GM12878 (cell line): ENCODE data around the gene TNFAIP8L2. TPM values are rescaled to one million over a fixed set of nuclear protein-coding genes. Genes with fewer than 3 reads are reported as not detected.
A peak's percentile ranks its signal among the peaks of the same experiment; 100 is the strongest.

Experiments
- ATAC-seq: fragments of 200-7000 bp; cut with Tn5 transposase; 3 replicates; pipeline ENCODE4 v1.9.1; 2020; ENCODE audit warnings: mild to moderate bottlenecking, moderate library complexity
- BruUV-seq: library from RNA; stranded (reverse); fragments of 400-500 nt; replicated peaks from 2 replicates; lab custom pipeline; 2021; lab: Mats Ljungman, UMichigan
- CTCF ChIA-PET: fragments of 300-600 bp; sonication (Branson Sonifier 250); formaldehyde crosslinking; extraction: SDS; loops from one replicate; lab custom pipeline; 2021; ENCODE audit warnings: inconsistent platforms; lab: Yijun Ruan, JAX
- POLR2A ChIA-PET: fragments of 350-600 bp; formaldehyde crosslinking; extraction: SDS; loops from one replicate; lab custom pipeline; 2021; ENCODE audit warnings: inconsistent platforms; lab: Charles Lee
- RAD21 ChIA-PET: fragments of 300-600 bp; sonication (Branson Sonifier 250); formaldehyde crosslinking; loops from one replicate; lab custom pipeline; 2023; ENCODE audit warnings: antibody characterized with exemption; ENCODE audit not compliant: unreplicated experiment; lab: Charles Lee
- SMC1A ChIA-PET: fragments of 300-600 bp; sonication (Branson Sonifier 250); formaldehyde crosslinking; loops from one replicate; lab custom pipeline; 2023; ENCODE audit not compliant: unreplicated experiment, uncharacterized antibody; lab: Charles Lee
- DNase-seq: peaks from one replicate; pipeline ENCODE4 v3.0.0-alpha.2; 2011; ENCODE audit warnings: low read depth, low spot score
- FAIRE-seq: peaks from 3 replicates; lab custom pipeline; 2011; peaks lifted over from hg19 to GRCh38; lab: Jason Lieb, UNC
- H2AFZ ChIP-seq: 2 replicates; pipeline ENCODE4 v1.6.0; 2011; ENCODE audit warnings: low read depth, low read length, control low read depth; ENCODE audit not compliant: control insufficient read depth
- H3K27ac ChIP-seq: 2 replicates; pipeline ENCODE4 v1.5.1; 2011; ENCODE audit warnings: control low read depth; ENCODE audit not compliant: control insufficient read depth, insufficient read depth
- H3K27me3 ChIP-seq, 2 experiments: replicated peaks in 1 of 2; 2 replicates each; pipeline versions ENCODE4 v1.6.0 to v1.6.1; 2011; ENCODE audit warnings: low read length in 1 of 2; ENCODE audit not compliant: control insufficient read depth in 2 of 2, insufficient read depth in 2 of 2
- H3K36me3 ChIP-seq, 2 experiments: 2 replicates each; pipeline ENCODE4 v1.5.1; 2011; ENCODE audit warnings: low read length in 1 of 2; ENCODE audit not compliant: control insufficient read depth in 2 of 2, insufficient read depth in 2 of 2
- H3K4me1 ChIP-seq: 2 replicates; pipeline ENCODE4 v1.6.1; 2011; ENCODE audit warnings: mild to moderate bottlenecking, low read length, moderate library complexity, mixed read lengths; ENCODE audit not compliant: control insufficient read depth, insufficient read depth
- H3K4me2 ChIP-seq: 2 replicates; pipeline ENCODE4 v1.6.0; 2011; ENCODE audit warnings: control low read depth; ENCODE audit not compliant: control insufficient read depth, insufficient read depth
- H3K4me3 ChIP-seq: fragments of 200-600 bp; sonication (generic); 2 replicates; pipeline ENCODE4 v1.5.1; 2016
- H3K79me2 ChIP-seq: 2 replicates; pipeline ENCODE4 v1.6.0; 2011; ENCODE audit warnings: low read length; ENCODE audit not compliant: control insufficient read depth, insufficient read depth
- H3K9ac ChIP-seq: 2 replicates; pipeline ENCODE4 v1.8.0; 2011; ENCODE audit warnings: low read length, control low read depth, mixed read lengths; ENCODE audit not compliant: control insufficient read depth, insufficient read depth
- H3K9me3 ChIP-seq: replicated peaks from 3 replicates; pipeline ENCODE4 v1.5.1; 2011; ENCODE audit warnings: mild to moderate bottlenecking, low read length; ENCODE audit not compliant: control insufficient read depth, insufficient read depth
- H4K20me1 ChIP-seq: 2 replicates; pipeline ENCODE4 v1.6.0; 2011; ENCODE audit not compliant: control insufficient read depth, insufficient read depth
- ATF2 ChIP-seq: IDR thresholded peaks from 2 replicates; pipeline ENCODE4 v1.6.1; 2012; ENCODE audit warnings: low read length, inconsistent platforms
- FOXM1 ChIP-seq: IDR thresholded peaks from 2 replicates; pipeline ENCODE4 v1.6.1; 2012; ENCODE audit warnings: low read depth, mild to moderate bottlenecking, inconsistent platforms, low read length, moderate library complexity
- GABPA ChIP-seq: IDR thresholded peaks from 2 replicates; pipeline ENCODE4 v1.6.1; 2014; ENCODE audit warnings: antibody characterized with exemption, low read depth, mild to moderate bottlenecking, inconsistent platforms
- NRF1 ChIP-seq: conservative IDR thresholded peaks from 2 replicates; pipeline ENCODE4 v1.6.1; 2011; ENCODE audit warnings: mild to moderate bottlenecking, low read depth, low read length, improper control_type of control experiment
- RAD51 ChIP-seq: fragments of 450-650 bp; IDR thresholded peaks from 2 replicates; pipeline ENCODE4 v1.6.1; 2016; ENCODE audit warnings: moderate library complexity, mild to moderate bottlenecking, inconsistent platforms
- RFX5 ChIP-seq: IDR thresholded peaks from 2 replicates; pipeline ENCODE4 v1.6.1; 2011; ENCODE audit warnings: low read depth, low read length, improper control_type of control experiment
- SIX5 ChIP-seq: IDR thresholded peaks from 2 replicates; pipeline ENCODE4 v1.6.1; 2011; ENCODE audit warnings: mild to moderate bottlenecking, low read depth, low read length, moderate library complexity; ENCODE audit not compliant: severe bottlenecking
- SMAD1 ChIP-seq: fragments of 450-650 bp; IDR thresholded peaks from 2 replicates; pipeline ENCODE4 v1.6.1; 2018; ENCODE audit warnings: mild to moderate bottlenecking, low read depth; ENCODE audit not compliant: partially characterized antibody
- TCF3 ChIP-seq: IDR thresholded peaks from 2 replicates; pipeline ENCODE4 v1.6.1; 2012; ENCODE audit warnings: low read depth, mild to moderate bottlenecking, low read length, borderline replicate concordance; ENCODE audit not compliant: insufficient read depth
- WGBS: methylation state at CpG from one replicate; pipeline ENCODE4 v1.1.6; 2016; ENCODE audit warnings: low lambda C conversion rate; ENCODE audit not compliant: insufficient replicate concordance, insufficient coverage; ENCODE audit errors: missing lambda C conversion rate; 5-methylcytosine and 5-hydroxymethylcytosine counted together
- in situ Hi-C: fragments of 300-500 bp; cut with MboI; formaldehyde crosslinking; loops from 9 replicates; pipeline ENCODE4 v1.14.3; 2018; ENCODE audit warnings: mixed read lengths
- intact Hi-C: fragments of 100-400 bp; cut with micrococcal nuclease; formaldehyde crosslinking; loops from one replicate; pipeline ENCODE4 v1.14.2; 2022; ENCODE audit not compliant: unreplicated experiment
- polyA plus RNA-seq, 11 experiments: library from polyadenylated mRNA; depleted of rRNA in 4 of 11; unstranded in 6 of 11; stranded (reverse) in 5 of 11; fragments of >200 nt; fragmentation: Nextera tagmentation in 4 of 11; fragmentation: Illumina TruSeq in 1 of 11; extraction: Ambion mirVana in 4 of 11; extraction: Trizol in 1 of 11; gene quantifications; 1 replicate in 1 of 11; 2 replicates in 10 of 11; pipeline versions ENCODE4 v1.2.1 to v1.2.3, GENCODE V29; 2011 to 2016; ENCODE audit warnings: inconsistent platforms in 2 of 11, missing spikeins in 2 of 11, low read depth in 1 of 11
- total RNA-seq, 4 experiments: library from RNA; depleted of rRNA in 3 of 4; stranded (reverse); fragments of >200 nt in 3 of 4; fragmentation: Illumina TruSeq in 1 of 4; extraction: Trizol in 1 of 4; gene quantifications; 2 replicates each; pipeline versions ENCODE4 v1.2.1 to v1.2.3, GENCODE V29; 2013 to 2021
- TF ChIP-seq, protein P1 (sequence below): fragments of 450-650 bp; IDR thresholded peaks from 2 replicates; pipeline ENCODE4 v1.6.1; 2018; ENCODE audit warnings: mild to moderate bottlenecking, low read depth, moderate library complexity; ENCODE audit not compliant: partially characterized antibody
- TF ChIP-seq, protein P2 (sequence below): fragments of 450-650 bp; IDR thresholded peaks from 2 replicates; pipeline ENCODE4 v1.6.1; 2016; ENCODE audit warnings: mild to moderate bottlenecking

The TNFAIP8L2 gene
- total and polyA plus RNA-seq, 10 of the 15 experiments (the other 5 are each of a cell fraction or from before 2014, with no cell fraction given): 5.4 to 26.3 (median 14.2) TPM

GRCh38 chr1:151130987-151131586 lies 25.4 kb upstream of the TNFAIP8L2 start (continued):
- TF ChIP-seq RAD51: no peak
- TF ChIP-seq SIX5: no peak
- no peak for TF ChIP-seq ATF2

DNA sequence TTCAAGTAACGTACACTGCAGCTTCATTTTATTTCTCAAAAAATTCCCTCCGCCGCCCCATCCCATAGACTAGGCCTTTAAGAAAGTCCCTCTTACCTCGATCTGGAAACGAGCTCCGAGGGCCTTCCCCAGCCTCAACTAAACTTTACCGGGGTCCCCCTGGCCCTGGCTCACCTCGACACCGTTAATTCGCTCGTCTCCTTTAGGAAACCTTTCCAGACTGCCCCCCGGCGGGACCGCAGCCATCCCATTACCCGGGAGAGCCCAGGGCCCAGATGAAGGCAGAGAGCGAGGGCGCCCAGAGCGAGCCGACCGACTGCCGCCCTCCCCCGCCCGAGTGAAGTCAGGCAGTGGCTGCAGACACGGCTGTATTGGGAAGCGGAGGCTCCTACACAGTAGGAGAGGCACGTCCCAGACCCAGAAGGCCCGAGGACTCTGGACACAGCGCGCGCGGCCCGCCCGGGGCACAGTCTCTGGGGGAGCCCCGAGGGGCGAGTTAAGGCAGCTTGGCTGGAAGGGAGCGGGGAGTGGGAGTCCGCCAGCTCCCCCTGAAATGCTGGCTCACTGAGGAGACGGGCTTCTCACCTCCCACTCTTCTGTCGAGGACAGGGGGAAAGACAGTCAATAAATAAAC lies 24.6 kb upstream of the TNFAIP8L2 start:
- SMC1A ChIA-PET: interaction anchor here (1.3 kb wide), 1 partner anchor 58 kb away, joined by 3 read pairs; the partner anchor contains the start of gene VPS72
- POLR2A ChIA-PET: no interaction called here
- Histone ChIP-seq H3K9me3 (no peaks in the 10 kb centered on the region), H4K20me1 (no peaks in the 10 kb centered on the region), H3K79me2 (no peaks in the 10 kb centered on the region), H3K4me3 (0 out of 2 replicates have a peak overlapping the region, but pooled peaks have one; percentile 7), H2AFZ (peak overlapping the region; percentile 65), H3K27me3 (no peaks in the 10 kb centered on the region), H3K4me2 (peak overlapping the region; percentile 14), H3K36me3 (no peaks in the 10 kb centered on the region), H3K27ac (0 out of 2 replicates have a peak overlapping the region, but pooled peaks have one; percentile 15), H3K9ac (peak overlapping the region; percentile 26; the same call in 1 of the 2 replicates), H3K4me1 (peaks cover 8% of the 10 kb centered on the region; the same call in 1 of the 2 replicates)
- CTCF ChIA-PET: interaction anchor here (0.9 to 3.3 kb wide), 2 partner anchors 25 to 32 kb away, joined by 3 to 8 read pairs; partner anchors contain the start of gene TNFAIP8L2
- no TSS peak for BruUV-seq
- RAD21 ChIA-PET: interaction anchor here (1.1 kb wide), 1 partner anchor 32 kb away, joined by 3 read pairs; no protein-coding TSS in a partner anchor
- in situ Hi-C loops (no loop called here), intact Hi-C loops (no loop called here)
- WGBS: 84% methylated on average over 37 of the region's 39 CpGs
- FAIRE-seq: no peak
- no peak for DNase-seq
- ATAC-seq: no peak
- no peak for TF ChIP-seq NRF1
- no peak for TF ChIP-seq FOXM1
- TF ChIP-seq GABPA: no peak
- TF ChIP-seq TCF3: no peak
- no peak for TF ChIP-seq RAD51
- TF ChIP-seq, protein P1, sequence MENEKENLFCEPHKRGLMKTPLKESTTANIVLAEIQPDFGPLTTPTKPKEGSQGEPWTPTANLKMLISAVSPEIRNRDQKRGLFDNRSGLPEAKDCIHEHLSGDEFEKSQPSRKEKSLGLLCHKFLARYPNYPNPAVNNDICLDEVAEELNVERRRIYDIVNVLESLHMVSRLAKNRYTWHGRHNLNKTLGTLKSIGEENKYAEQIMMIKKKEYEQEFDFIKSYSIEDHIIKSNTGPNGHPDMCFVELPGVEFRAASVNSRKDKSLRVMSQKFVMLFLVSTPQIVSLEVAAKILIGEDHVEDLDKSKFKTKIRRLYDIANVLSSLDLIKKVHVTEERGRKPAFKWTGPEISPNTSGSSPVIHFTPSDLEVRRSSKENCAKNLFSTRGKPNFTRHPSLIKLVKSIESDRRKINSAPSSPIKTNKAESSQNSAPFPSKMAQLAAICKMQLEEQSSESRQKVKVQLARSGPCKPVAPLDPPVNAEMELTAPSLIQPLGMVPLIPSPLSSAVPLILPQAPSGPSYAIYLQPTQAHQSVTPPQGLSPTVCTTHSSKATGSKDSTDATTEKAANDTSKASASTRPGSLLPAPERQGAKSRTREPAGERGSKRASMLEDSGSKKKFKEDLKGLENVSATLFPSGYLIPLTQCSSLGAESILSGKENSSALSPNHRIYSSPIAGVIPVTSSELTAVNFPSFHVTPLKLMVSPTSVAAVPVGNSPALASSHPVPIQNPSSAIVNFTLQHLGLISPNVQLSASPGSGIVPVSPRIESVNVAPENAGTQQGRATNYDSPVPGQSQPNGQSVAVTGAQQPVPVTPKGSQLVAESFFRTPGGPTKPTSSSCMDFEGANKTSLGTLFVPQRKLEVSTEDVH: no peak
- TF ChIP-seq, protein P2, sequence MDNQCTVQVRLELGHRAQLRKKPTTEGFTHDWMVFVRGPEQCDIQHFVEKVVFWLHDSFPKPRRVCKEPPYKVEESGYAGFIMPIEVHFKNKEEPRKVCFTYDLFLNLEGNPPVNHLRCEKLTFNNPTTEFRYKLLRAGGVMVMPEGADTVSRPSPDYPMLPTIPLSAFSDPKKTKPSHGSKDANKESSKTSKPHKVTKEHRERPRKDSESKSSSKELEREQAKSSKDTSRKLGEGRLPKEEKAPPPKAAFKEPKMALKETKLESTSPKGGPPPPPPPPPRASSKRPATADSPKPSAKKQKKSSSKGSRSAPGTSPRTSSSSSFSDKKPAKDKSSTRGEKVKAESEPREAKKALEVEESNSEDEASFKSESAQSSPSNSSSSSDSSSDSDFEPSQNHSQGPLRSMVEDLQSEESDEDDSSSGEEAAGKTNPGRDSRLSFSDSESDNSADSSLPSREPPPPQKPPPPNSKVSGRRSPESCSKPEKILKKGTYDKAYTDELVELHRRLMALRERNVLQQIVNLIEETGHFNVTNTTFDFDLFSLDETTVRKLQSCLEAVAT: no peak
- no peak for TF ChIP-seq ATF2
- TF ChIP-seq RFX5: no peak
- no peak for TF ChIP-seq SMAD1
